Dedifferentiated amniotic fluid mesenchymal stem cell (primary cell): ENCODE results near the gene ZCCHC4.
"Not testable (repeated sequence)": the region's sequence is repeated elsewhere in the genome, so short reads cannot be mapped to it uniquely, and the experiment has no call there.

Source experiments
- DNase-seq: peaks from one replicate; pipeline ENCODE4 v3.0.0-alpha.2; 2016; ENCODE audit errors: extremely low spot score

ZCCHC4 gene

GRCh38 chr4:25320773-25321172 is 8.2 kb downstream of the ZCCHC4 start:
- no peak for DNase-seq

GRCh38 chr4:25321703-25322102 is 9.1 kb downstream of the ZCCHC4 start:
- no peak for DNase-seq

- DNase-seq: not testable (repeated sequence)
Measured at GRCh38 chr4:25328463-25328862, 15.9 kb downstream of the ZCCHC4 start.

- DNase-seq: no peak
Measured at GRCh38 chr4:25330335-25330734, 17.8 kb downstream of the ZCCHC4 start.

- no peak for DNase-seq
Measured at GRCh38 chr4:25330905-25331808, 18.6 kb downstream of the ZCCHC4 start.

- no peak for DNase-seq
Measured at GRCh38 chr4:25343671-25344070, 31.1 kb downstream of the ZCCHC4 start.

GRCh38 chr4:25345744-25346143 is 33.2 kb downstream of the ZCCHC4 start:
- DNase-seq: no peak

- no peak for DNase-seq
Measured at GRCh38 chr4:25346913-25347312, 34.3 kb downstream of the ZCCHC4 start.

- DNase-seq: no peak
Measured at GRCh38 chr4:25347473-25347872, 34.9 kb downstream of the ZCCHC4 start.

GRCh38 chr4:25347971-25348370 is 35.4 kb downstream of the ZCCHC4 start:
- DNase-seq: no peak

GRCh38 chr4:25350561-25350960 is 38.0 kb downstream of the ZCCHC4 start:
- no peak for DNase-seq

GRCh38 chr4:25351777-25352416 is 39.3 kb downstream of the ZCCHC4 start:
- DNase-seq: no peak

- DNase-seq: no peak
Measured at GRCh38 chr4:25356068-25356467, 43.5 kb downstream of the ZCCHC4 start.

GRCh38 chr4:25358515-25359275 is 46.1 kb downstream of the ZCCHC4 start:
- DNase-seq: no peak

GRCh38 chr4:25361253-25361652 is 48.7 kb downstream of the ZCCHC4 start:
- DNase-seq: no peak

GRCh38 chr4:25367004-25367621 is 54.5 kb downstream of the ZCCHC4 start:
- DNase-seq: peak; percentile 64

- no peak for DNase-seq
Measured at GRCh38 chr4:25367877-25368276, 55.3 kb downstream of the ZCCHC4 start.

GRCh38 chr4:25368315-25368714 is 55.7 kb downstream of the ZCCHC4 start:
- no peak for DNase-seq

- no peak for DNase-seq
Measured at GRCh38 chr4:25370242-25370641, 57.7 kb downstream of the ZCCHC4 start.

- not testable (repeated sequence) for DNase-seq
Measured at GRCh38 chr4:25372549-25372948, 60.0 kb downstream of the ZCCHC4 start.

- DNase-seq: peak; percentile 83
Measured at GRCh38 chr4:25376754-25377571, 64.4 kb downstream of the ZCCHC4 start, which contains the start of gene ANAPC4. ANAPC4 (plus strand) TSS chr4:25377263; CDS start chr4:25377428, 165 bp downstream.
